Neuronal stem cell (in vitro differentiated cells): ENCODE measurements around the gene ZBTB26. TPM values are rescaled to one million over a fixed set of nuclear protein-coding genes. Genes with fewer than 3 reads are reported as not detected.
A peak's percentile ranks its signal among the peaks of the same experiment; 100 is the strongest.

Experiments used
- DNase-seq: peaks from one replicate; pipeline ENCODE4 v3.0.0-alpha.2; 2013; ENCODE audit warnings: low spot score
- H2AFZ ChIP-seq: one replicate; pipeline ENCODE4 v1.6.1; 2013; ENCODE audit warnings: mild to moderate bottlenecking, low read length, inconsistent platforms
- H2AK5ac ChIP-seq: 2 replicates; pipeline ENCODE4 v1.6.1; 2013; ENCODE audit warnings: low read depth, mild to moderate bottlenecking, inconsistent platforms, low read length, moderate library complexity, mixed read lengths
- H2BK120ac ChIP-seq: 2 replicates; pipeline ENCODE4 v1.6.1; 2013; ENCODE audit warnings: low read depth, mild to moderate bottlenecking, inconsistent platforms, low read length, moderate library complexity, mixed read lengths
- H2BK12ac ChIP-seq: one replicate; pipeline ENCODE4 v1.6.1; 2013; ENCODE audit warnings: low read length, inconsistent platforms
- H2BK15ac ChIP-seq: 2 replicates; pipeline ENCODE4 v1.6.1; 2013; ENCODE audit warnings: mild to moderate bottlenecking, low read length, inconsistent platforms, mixed read lengths
- H2BK5ac ChIP-seq: one replicate; pipeline ENCODE4 v1.6.1; 2013; ENCODE audit warnings: inconsistent platforms, mild to moderate bottlenecking, low read length, moderate library complexity
- H3K14ac ChIP-seq: one replicate; pipeline ENCODE4 v1.6.1; 2013; ENCODE audit warnings: low read length, inconsistent platforms
- H3K18ac ChIP-seq: 2 replicates; pipeline ENCODE4 v1.6.1; 2013; ENCODE audit warnings: low read length, inconsistent platforms
- H3K23ac ChIP-seq: 2 replicates; pipeline ENCODE4 v1.6.1; 2013; ENCODE audit warnings: low read depth, mild to moderate bottlenecking, mixed read lengths, low read length, inconsistent platforms; ENCODE audit not compliant: poor library complexity
- H3K27ac ChIP-seq: replicated peaks from 3 replicates; pipeline ENCODE4 v1.5.1; 2013; ENCODE audit warnings: low read length, inconsistent platforms
- H3K27me3 ChIP-seq, 3 experiments: 2 replicates each; pipeline ENCODE4 v1.6.1; 2013; ENCODE audit warnings: low read length in 3 of 3, mild to moderate bottlenecking in 2 of 3, inconsistent platforms in 1 of 3, low read depth in 1 of 3, mixed read lengths in 1 of 3, moderate library complexity in 1 of 3; ENCODE audit not compliant: control insufficient read depth in 3 of 3, insufficient read depth in 3 of 3
- H3K36me3 ChIP-seq, 2 donors: replicated peaks in 1 of 2; 2 replicates each; pipeline ENCODE4 v1.6.1; 2013; ENCODE audit warnings: low read length in 2 of 2; ENCODE audit not compliant: control insufficient read depth in 2 of 2, insufficient read depth in 2 of 2
- H3K4ac ChIP-seq: 2 replicates; pipeline ENCODE4 v1.6.1; 2013; ENCODE audit warnings: inconsistent platforms, mild to moderate bottlenecking, low read length, moderate library complexity
- H3K4me1 ChIP-seq, 2 donors: 1 replicate in 1 of 2; 2 replicates in 1 of 2; pipeline ENCODE4 v1.6.1; 2013; ENCODE audit warnings: low read length in 2 of 2, low read depth in 1 of 2; ENCODE audit not compliant: control insufficient read depth in 2 of 2, insufficient read depth in 1 of 2
- H3K4me2 ChIP-seq: one replicate; pipeline ENCODE4 v1.6.1; 2013; ENCODE audit warnings: mild to moderate bottlenecking, low read length, inconsistent platforms; ENCODE audit not compliant: insufficient read depth, poor library complexity, severe bottlenecking
- H3K4me3 ChIP-seq, 2 donors: 2 replicates each; pipeline ENCODE4 v1.5.1; 2013; ENCODE audit warnings: low read length in 2 of 2, mild to moderate bottlenecking in 2 of 2, inconsistent platforms in 1 of 2, moderate library complexity in 1 of 2
- H3K79me1 ChIP-seq: one replicate; pipeline ENCODE4 v1.6.1; 2013; ENCODE audit warnings: low read depth, mild to moderate bottlenecking, inconsistent platforms, low read length, moderate library complexity
- H3K9ac ChIP-seq: one replicate; pipeline ENCODE4 v1.6.1; 2013; ENCODE audit warnings: mild to moderate bottlenecking, low read depth, low read length, inconsistent platforms; ENCODE audit not compliant: poor library complexity
- H3K9me3 ChIP-seq, 2 donors: replicated peaks in 1 of 2; 2 replicates each; pipeline versions ENCODE3 to v1.6.1; 2013; ENCODE audit warnings: low read length in 2 of 2, mild to moderate bottlenecking in 2 of 2, inconsistent platforms in 1 of 2, low read depth in 1 of 2, mixed read lengths in 1 of 2, moderate library complexity in 1 of 2; ENCODE audit not compliant: control insufficient read depth in 2 of 2, insufficient read depth in 1 of 2
- H4K8ac ChIP-seq: one replicate; pipeline ENCODE4 v1.6.1; 2013; ENCODE audit warnings: low read depth, mild to moderate bottlenecking, inconsistent platforms, low read length, moderate library complexity
- H4K91ac ChIP-seq: one replicate; pipeline ENCODE4 v1.6.1; 2013; ENCODE audit warnings: low read length, low read depth, mild to moderate bottlenecking, inconsistent platforms; ENCODE audit not compliant: poor library complexity
- WGBS, 2 donors: extraction: QIAGEN DNeasy Blood & Tissue Kit; methylation state at CpG; one replicate each; pipeline ENCODE4 v1.1.7; 2013; ENCODE audit warnings: missing lambda C conversion rate in 2 of 2, mixed read lengths in 1 of 2; ENCODE audit not compliant: insufficient read length in 2 of 2, insufficient replicate concordance in 1 of 2; ENCODE audit errors: extremely low coverage in 2 of 2; 5-methylcytosine and 5-hydroxymethylcytosine counted together
- polyA plus RNA-seq, 2 experiments: library from polyadenylated mRNA; stranded (reverse); fragments of 200-250 nt; gene quantifications; one replicate each; pipeline ENCODE4 v1.2.3, GENCODE V29; 2013

Gene ZBTB26, protein sequence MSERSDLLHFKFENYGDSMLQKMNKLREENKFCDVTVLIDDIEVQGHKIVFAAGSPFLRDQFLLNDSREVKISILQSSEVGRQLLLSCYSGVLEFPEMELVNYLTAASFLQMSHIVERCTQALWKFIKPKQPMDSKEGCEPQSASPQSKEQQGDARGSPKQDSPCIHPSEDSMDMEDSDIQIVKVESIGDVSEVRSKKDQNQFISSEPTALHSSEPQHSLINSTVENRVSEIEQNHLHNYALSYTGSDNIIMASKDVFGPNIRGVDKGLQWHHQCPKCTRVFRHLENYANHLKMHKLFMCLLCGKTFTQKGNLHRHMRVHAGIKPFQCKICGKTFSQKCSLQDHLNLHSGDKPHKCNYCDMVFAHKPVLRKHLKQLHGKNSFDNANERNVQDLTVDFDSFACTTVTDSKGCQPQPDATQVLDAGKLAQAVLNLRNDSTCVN
- polyA plus RNA-seq (2013, experiment 1 of 2), result 10.8 TPM
- polyA plus RNA-seq (2013, experiment 2 of 2), result 11.4 TPM

DNA sequence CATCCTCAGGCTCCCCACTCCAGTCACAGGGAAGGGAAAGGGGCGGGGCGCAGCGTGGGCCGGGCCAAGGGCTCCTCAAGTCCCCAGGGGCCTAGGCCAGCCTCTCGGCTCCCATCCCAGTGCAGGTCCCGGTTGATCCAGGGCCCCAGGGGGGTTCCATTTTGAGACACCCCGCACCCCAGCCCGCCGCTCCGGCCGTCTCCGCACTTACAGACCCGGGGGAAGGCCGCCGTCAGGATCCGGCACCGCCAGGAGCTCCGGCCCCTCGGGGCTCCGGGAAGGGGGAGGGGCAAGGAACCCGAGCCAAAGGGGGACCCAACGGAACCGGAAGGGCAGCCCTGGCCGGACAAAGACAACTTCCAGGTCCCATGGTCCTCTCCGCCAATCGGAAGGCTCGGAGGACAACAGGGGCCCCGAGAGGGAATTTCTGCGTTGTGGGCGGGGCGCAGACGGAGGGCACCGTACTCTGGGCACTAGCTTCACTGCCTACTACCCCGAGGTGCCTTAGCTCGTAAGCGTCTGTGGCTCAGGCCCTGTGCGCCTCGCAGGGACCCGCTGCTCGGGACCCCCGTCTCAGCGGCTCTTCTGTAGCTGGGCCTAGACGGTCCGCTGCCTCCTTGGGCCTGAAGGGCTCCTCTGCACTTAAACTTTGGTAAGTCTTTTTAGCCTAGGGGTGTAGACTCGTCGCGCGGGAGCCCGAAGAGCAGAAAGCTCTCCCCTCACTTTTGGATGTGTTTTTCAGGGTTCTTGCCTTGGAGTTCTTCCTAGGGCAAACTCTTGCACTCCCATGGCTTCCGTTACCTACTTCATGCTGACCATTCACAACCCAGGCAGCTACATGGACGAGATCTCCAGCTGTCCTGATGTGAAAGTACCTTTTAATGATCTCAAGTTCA lies at the start of gene ZBTB26:
Gene ZBTB26, minus strand, starts transcription at position 287 of the 896 bp plus-strand sequence. CDS start 11,578 bp downstream, outside the sequence.
- peak within 1 kb of the TSS; percentile 94 for H2BK5ac ChIP-seq
- no peak within 1 kb of the TSS for H4K91ac ChIP-seq
- WGBS, 2 donors, result no CpG with 5 or more reads among the region's 51 CpGs
- H3K79me1 ChIP-seq, result peaks cover 6% of the 10 kb centered on the region
- H2AFZ ChIP-seq, result peak within 1 kb of the TSS; percentile 97
- peak within 1 kb of the TSS; percentile 86 for H3K9ac ChIP-seq
- H3K9me3 ChIP-seq, result no peaks in the 10 kb centered on the region
- no peak within 1 kb of the TSS for H3K4ac ChIP-seq
- H3K27me3 ChIP-seq, result no peaks in the 10 kb centered on the region
- no peak within 1 kb of the TSS for H2BK120ac ChIP-seq
- peak; percentile 90 for DNase-seq
- no peak within 1 kb of the TSS for H4K8ac ChIP-seq
- peak within 1 kb of the TSS; percentile 94 for H3K18ac ChIP-seq
- H2BK15ac ChIP-seq, result peak within 1 kb of the TSS; percentile 54
- H3K4me2 ChIP-seq, result peak within 1 kb of the TSS; percentile 76
- H3K27ac ChIP-seq, result peak within 1 kb of the TSS; percentile 78
- H3K4me3 ChIP-seq, result peak within 1 kb of the TSS; percentile 99
- H3K4me1 ChIP-seq, result peaks cover 2 to 12% of the 10 kb centered on the region in 2 donors
- H3K36me3 ChIP-seq, result peaks cover 4 to 22% of the 10 kb centered on the region in 2 donors
- H2AK5ac ChIP-seq, result no peak within 1 kb of the TSS
- H3K14ac ChIP-seq, result peak within 1 kb of the TSS; percentile 89
- no peak within 1 kb of the TSS for H2BK12ac ChIP-seq
- peak within 1 kb of the TSS; percentile 65 for H3K23ac ChIP-seq

DNA sequence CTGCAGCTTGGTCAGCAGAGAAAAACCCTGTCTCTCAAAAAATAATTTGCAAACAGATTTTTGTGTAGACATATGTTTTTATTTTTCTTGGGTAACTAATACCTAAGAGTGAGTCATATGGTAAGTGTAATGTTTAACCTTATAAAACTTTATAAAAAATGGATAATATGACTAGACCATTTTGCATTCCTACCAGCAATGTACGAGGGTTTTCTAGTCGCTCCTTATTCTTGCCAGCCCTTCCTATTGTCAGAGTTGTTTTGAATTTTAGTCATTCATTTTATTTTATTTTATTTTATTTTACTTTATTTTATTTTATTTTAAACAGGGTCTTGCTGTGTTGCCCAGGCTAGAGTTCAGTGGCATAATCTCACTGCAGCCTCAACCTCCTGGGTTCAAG lies 47.3 kb upstream of the ZBTB26 start:
- Histone ChIP-seq H3K4me3 (no peak overlapping the region), H4K8ac (no peak overlapping the region), H3K4ac (no peak overlapping the region), H2AFZ (no peak overlapping the region), H3K9ac (no peak overlapping the region), H3K27me3 (no peaks in the 10 kb centered on the region), H3K9me3 (no peaks in the 10 kb centered on the region), H3K79me1 (peaks cover 4% of the 10 kb centered on the region), H4K91ac (no peak overlapping the region), H3K14ac (no peak overlapping the region), H3K23ac (no peak overlapping the region), H2BK15ac (no peak overlapping the region), H2AK5ac (no peak overlapping the region), H3K4me1 (no peaks in the 10 kb centered on the region), H3K4me2 (no peak overlapping the region), H2BK12ac (no peak overlapping the region), H2BK5ac (no peak overlapping the region), H3K36me3 (peaks cover 3 to 70% of the 10 kb centered on the region in 2 donors), H2BK120ac (no peak overlapping the region), H3K18ac (no peak overlapping the region), H3K27ac (no peak overlapping the region)
- no peak for DNase-seq
- WGBS, 2 donors, result no CpG with 5 or more reads among the region's 2 CpGs

DNA sequence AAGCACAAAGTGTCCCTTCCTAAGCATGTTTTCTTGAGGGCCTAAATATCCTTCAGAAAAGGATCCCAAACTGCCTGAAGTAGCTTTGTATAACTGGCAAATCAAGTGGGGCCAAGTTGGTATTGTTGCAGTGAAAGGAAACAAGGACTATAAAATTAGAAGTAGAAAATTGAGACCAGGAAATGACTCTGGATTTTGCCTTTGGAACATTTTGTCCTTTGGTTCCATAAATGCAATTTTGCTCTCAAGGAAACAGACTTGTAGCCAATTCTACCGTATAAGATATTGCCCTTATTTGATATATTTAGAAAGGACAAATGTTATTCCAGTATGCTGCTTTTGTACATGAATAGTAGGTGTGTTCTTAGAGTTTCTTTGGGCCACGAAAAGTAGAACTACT lies 43.9 kb upstream of the ZBTB26 start:
- no peak overlapping the region for H4K8ac ChIP-seq
- H4K91ac ChIP-seq, result no peak overlapping the region
- H3K18ac ChIP-seq, result no peak overlapping the region
- H2BK15ac ChIP-seq, result no peak overlapping the region
- peaks cover 13 to 82% of the 10 kb centered on the region in 2 donors for H3K36me3 ChIP-seq
- H3K14ac ChIP-seq, result no peak overlapping the region
- no peak overlapping the region for H3K4ac ChIP-seq
- H3K23ac ChIP-seq, result no peak overlapping the region
- no CpG with 5 or more reads among the region's 2 CpGs for WGBS, 2 donors
- H3K27ac ChIP-seq, result no peak overlapping the region
- no peak overlapping the region for H2BK5ac ChIP-seq
- H3K79me1 ChIP-seq, result peaks cover 4% of the 10 kb centered on the region
- H2AK5ac ChIP-seq, result no peak overlapping the region
- H2AFZ ChIP-seq, result no peak overlapping the region
- H3K9me3 ChIP-seq, result peaks cover 0 to 16% of the 10 kb centered on the region in 2 donors
- no peaks in the 10 kb centered on the region for H3K4me1 ChIP-seq
- no peak overlapping the region for H2BK12ac ChIP-seq
- no peak overlapping the region for H3K4me3 ChIP-seq
- H2BK120ac ChIP-seq, result no peak overlapping the region
- no peak overlapping the region for H3K9ac ChIP-seq
- DNase-seq, result no peak
- no peaks in the 10 kb centered on the region for H3K27me3 ChIP-seq
- no peak overlapping the region for H3K4me2 ChIP-seq
